Measurements from ENCODE around the gene LCN6. TPM values are rescaled to one million over a fixed set of nuclear protein-coding genes. Genes with fewer than 3 reads are reported as not detected.

The LCN6 gene
- total and polyA plus RNA-seq, 2 donors (not counting 1 experiment from before 2014, with no cell fraction given) = 0.18 TPM; not detected in 1

- peak overlapping the region; percentile 65 for H3K4me3 Mint-ChIP-seq
- ChIA-PET CTCF (interaction anchor here (1.0 to 4.9 kb wide), 5 partner anchors 10 to 273 kb away, joined by 3 to 102 read pairs (median 8); partner anchors contain the start of gene FUT7), POLR2A (interaction anchor here (0.6 to 6.1 kb wide), 3 partner anchors 10 to 524 kb away, joined by 4 to 83 read pairs (median 39); partner anchors contain the start of gene LCN6)
- ATAC-seq (ENCODE audit: low read depth) (no peak), DNase-seq (no peak)
- peaks cover 3% of the 10 kb centered on the region for H3K79me2 ChIP-seq (ENCODE audit: control insufficient read depth, insufficient read depth, low read length)
- H3K36me3 ChIP-seq (replicated peaks in 1 of 2; ENCODE audit: control extremely low read depth in 1 of 2, control insufficient read depth in 1 of 2, extremely low read depth in 1 of 2, insufficient read depth in 2 of 2, low read length in 1 of 2) = no peaks in the 10 kb centered on the region
- no peak overlapping the region for H3K4me3 ChIP-seq (ENCODE audit: control extremely low read depth in 1 of 5, extremely low read depth in 1 of 5, insufficient read depth in 1 of 5, low read depth in 2 of 5, low read length in 4 of 5)
- no peaks in the 10 kb centered on the region for H3K27me3 Mint-ChIP-seq
- H3K27ac ChIP-seq (ENCODE audit: low read length in 2 of 2) = no peak overlapping the region
- H3K9ac ChIP-seq (ENCODE audit: low read length) = no peak overlapping the region
- H4K20me1 ChIP-seq (ENCODE audit: control insufficient read depth, insufficient read depth, low read length, poor library complexity, severe bottlenecking) = no peaks in the 10 kb centered on the region
- H2AFZ ChIP-seq (ENCODE audit: insufficient read depth, low read depth, low read length, poor library complexity, severe bottlenecking) = no peak overlapping the region
- no peaks in the 10 kb centered on the region for H3K9me3 Mint-ChIP-seq (ENCODE audit: insufficient read depth)
- peaks cover 49 to 78% of the 10 kb centered on the region in 2 donors for H3K4me1 ChIP-seq (ENCODE audit: control insufficient read depth in 2 of 2, insufficient read depth in 2 of 2, low read length in 2 of 2)
- peak overlapping the region; percentile 50 for H3K4me2 ChIP-seq (replicated peaks; ENCODE audit: low read depth, low read length, poor library complexity, severe bottlenecking)
- H3K4me1 Mint-ChIP-seq = peaks cover 53% of the 10 kb centered on the region
- WGBS (ENCODE audit: insufficient coverage) = 75% methylated on average over 21 of the region's 27 CpGs
- peak overlapping the region; percentile 83 for H3K27ac Mint-ChIP-seq
- intact Hi-C loops (cut with micrococcal nuclease) = loop anchor here (2.0 to 10.0 kb wide), 3 partner anchors 17 to 215 kb away; partner anchors contain the start of genes LCN10 and NOTCH1
- H3K9me3 ChIP-seq (ENCODE audit: control extremely low read depth in 1 of 3, control insufficient read depth in 2 of 3, insufficient read depth in 1 of 3, low read length in 2 of 3) = peaks cover 0 to 37% (median 3%) of the 10 kb centered on the region in 3 donors
- TF ChIP-seq CTCF (IDR thresholded peaks at IDR 0.05) = no peak
- no peak for TF ChIP-seq EZH2 (IDR thresholded peaks at IDR 0.05; ENCODE audit: borderline replicate concordance, insufficient read depth, low read depth, low read length, poor library complexity, severe bottlenecking)
- H3K27me3 ChIP-seq (replicated peaks in 1 of 4; ENCODE audit: control extremely low read depth in 1 of 4, control insufficient read depth in 3 of 4, insufficient read depth in 4 of 4, low read length in 3 of 4) = peaks cover 0 to 3% (median 0%) of the 10 kb centered on the region in 4 experiments
These were observed 11.4 kb upstream of the LCN6 start for GRCh38 chr9:136759436-136760325.
